Measurements from ENCODE around the gene AKT1. TPM values are rescaled to one million over a fixed set of nuclear protein-coding genes. Genes with fewer than 3 reads are reported as not detected.

AKT1 gene
- total RNA-seq, result 239 and 285 TPM in 2 replicates

DNA sequence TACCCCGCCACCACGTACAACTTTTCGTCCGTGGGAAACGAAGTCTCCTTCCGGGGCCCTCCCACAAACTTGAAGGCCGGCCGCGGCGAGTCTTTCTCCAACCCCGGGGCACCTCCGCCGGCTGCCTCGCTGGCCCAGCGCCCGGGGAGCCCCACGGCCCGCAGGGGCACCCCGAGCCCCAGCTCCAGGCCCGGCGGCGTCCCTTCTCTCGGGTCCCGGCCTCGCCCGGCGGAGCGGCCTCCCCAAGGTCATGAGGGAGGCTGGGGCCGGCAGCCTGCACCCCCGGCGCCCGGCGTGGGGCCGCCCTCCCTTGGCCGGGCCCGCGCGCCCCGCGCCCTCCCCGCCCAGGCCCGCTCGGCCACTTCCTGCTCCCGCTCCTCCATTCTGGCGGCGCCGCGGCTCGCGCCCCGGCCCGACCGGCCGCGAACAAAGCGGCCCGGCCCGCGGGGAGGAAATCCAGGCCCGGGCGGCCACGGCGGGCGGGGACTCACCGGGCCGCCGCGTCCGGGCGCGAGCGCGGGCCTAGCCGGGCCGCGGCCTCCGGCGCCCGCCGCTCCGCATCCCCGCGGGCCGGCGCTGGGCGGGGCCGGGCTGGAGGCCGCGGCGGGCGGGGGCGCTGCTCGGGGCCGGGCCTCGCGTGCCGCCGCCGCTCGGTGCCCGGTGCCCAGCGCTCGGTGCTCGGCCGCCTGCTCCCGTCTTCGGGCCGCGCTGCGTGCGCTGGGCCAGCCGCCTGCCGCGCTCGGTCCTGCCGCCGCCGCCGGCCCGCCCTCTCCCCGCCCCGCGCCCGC is at the start of gene AKT1:
TSS of gene AKT1 (minus strand) at position 756 of the 788 bp plus-strand sequence. CDS start 3,105 bp downstream, outside the sequence.

DNA sequence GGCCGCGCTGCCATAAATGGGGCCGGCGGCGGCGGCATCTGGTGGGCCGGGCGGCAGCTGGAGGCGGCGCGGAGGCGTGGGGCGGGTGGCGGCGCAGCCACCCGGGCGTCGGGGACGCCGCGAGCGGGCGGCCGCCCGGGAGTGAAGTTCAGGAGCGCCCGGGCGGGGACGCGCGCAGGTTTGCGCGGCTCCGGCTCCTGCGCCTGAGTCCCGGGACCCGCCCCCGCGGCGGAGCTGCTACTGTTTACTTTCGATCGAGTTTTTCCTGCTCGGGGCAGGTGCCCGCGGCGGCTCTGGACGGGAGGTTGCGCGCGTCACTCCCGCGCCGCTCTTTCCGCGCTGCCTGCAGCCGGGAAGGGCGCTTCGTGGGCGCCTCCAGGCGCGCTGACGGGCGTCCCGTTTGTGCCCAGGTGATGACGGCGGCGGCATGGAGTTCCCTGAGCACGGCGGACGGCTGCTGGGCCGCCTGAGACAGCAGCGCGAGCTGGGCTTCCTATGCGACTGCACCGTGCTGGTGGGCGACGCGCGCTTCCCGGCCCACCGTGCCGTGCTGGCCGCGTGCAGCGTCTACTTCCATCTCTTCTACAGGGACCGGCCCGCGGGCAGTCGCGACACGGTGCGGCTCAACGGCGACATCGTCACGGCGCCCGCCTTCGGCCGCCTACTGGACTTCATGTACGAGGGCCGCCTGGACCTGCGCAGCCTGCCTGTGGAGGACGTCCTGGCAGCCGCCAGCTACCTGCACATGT is 5.4 kb upstream of the AKT1 start, which contains the start of gene ZBTB42:
TSS of gene ZBTB42 (plus strand) at position 331 of the 749 bp plus-strand sequence. CDS start at position 428, 97 bp downstream.

DNA sequence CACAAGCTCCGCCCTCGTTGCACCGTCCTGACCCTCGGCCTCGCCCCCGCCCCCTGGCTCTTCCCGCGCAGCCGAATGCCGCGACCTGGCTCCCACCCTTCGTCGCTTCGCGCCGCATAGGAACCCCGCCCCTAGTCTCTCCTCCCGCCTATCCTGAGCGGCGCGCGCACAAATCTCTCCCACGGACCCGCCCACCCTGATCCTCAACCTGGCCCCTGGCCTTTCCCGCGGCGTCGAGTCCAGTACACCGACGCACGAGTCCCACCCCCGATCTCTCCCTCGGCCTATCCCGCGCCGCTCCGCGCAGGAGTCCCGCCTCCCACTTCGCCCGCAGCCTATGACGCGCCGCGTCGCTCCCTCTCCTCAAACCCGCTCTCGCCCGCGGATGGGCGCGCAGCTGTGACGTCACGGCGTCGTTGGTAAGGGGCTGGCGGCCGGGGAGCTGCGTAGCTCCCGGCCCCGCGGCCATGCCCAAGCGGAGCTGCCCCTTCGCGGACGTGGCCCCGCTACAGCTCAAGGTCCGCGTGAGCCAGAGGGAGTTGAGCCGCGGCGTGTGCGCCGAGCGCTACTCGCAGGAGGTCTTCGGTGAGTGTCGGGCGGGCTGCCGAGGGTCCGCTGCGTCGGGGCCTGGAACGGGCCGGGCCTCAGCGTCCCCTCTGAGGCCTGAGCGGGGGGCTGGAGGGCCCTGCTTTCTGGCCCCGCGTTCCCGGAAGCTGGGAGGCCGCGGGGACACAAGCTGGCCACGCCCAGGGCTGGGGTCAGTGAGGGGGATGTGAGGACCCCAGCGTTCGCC is 42.6 kb downstream of the AKT1 start, which contains the start of gene SIVA1:
TSS of gene SIVA1 (plus strand) at position 413 of the 793 bp plus-strand sequence. CDS start at position 468, 55 bp downstream.

DNA sequence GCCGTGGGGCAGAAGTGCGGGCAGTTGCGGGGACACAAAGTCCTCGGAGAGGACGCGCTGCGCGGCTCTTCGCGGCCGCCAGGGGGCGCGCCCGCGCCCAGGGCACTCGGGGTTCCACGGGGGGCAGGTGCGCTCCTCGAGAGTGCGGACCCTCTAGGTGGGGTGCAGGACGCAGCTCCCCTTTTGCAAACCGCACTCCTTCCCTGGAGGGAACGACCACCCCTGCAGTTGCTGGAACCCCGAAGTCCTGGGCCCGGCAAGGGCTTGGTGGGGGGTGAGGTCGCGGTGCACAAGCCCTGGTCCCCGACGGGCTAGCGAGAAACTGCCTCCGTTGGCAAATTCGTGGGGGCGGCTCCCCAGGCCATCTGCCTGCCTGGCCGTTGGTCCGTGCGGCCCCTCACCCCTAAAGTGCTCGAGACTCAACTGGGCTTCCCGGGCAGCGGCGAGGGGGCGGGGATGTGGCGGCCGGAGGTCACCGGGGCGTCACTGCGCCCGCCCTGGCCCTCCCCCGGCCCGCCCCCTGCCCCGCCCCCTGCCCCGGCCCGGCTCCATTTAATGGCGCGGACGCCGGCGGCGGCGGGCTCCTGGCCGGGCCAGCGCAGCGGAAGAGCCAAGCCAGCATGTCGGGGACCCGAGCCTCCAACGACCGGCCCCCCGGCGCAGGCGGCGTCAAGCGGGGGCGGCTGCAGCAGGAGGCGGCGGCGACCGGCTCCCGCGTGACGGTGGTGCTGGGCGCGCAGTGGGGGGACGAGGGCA is 71.7 kb downstream of the AKT1 start, which contains the start of gene ADSS1:
TSS of gene ADSS1 (plus strand) at position 579 of the 756 bp plus-strand sequence. CDS start at position 621, 42 bp downstream.

Other genes starting within 250 kb of the AKT1 start
- not detected in 2 replicates for gene C14orf180, start 216.0 kb downstream of the AKT1 start, total RNA-seq
- gene TMEM179, start 191.0 kb downstream of the AKT1 start, total RNA-seq, result 0.07 TPM in 1 of 2 replicates, not detected in the other
- 82.4 and 103 TPM in 2 replicates for gene INF2, start 106.1 kb downstream of the AKT1 start, total RNA-seq
- 13.0 and 16.3 TPM in 2 replicates for gene ADSS1, start 71.5 kb downstream of the AKT1 start, total RNA-seq
- 35.9 and 47.0 TPM in 2 replicates for gene SIVA1, start 42.6 kb downstream of the AKT1 start, total RNA-seq
- gene ZBTB42, start 5.4 kb upstream of the AKT1 start, total RNA-seq, result 2.7 and 5.8 TPM in 2 replicates
- gene CEP170B, start 69.5 kb upstream of the AKT1 start, total RNA-seq, result 19.5 and 43.3 TPM in 2 replicates
- gene PLD4, start 129.1 kb upstream of the AKT1 start, total RNA-seq, result 0.07 and 0.13 TPM in 2 replicates
- 41.4 and 194 TPM in 2 replicates for gene AHNAK2, start 182.6 kb upstream of the AKT1 start, total RNA-seq
- gene CLBA1, start 190.0 kb upstream of the AKT1 start, total RNA-seq, result 9.6 and 12.1 TPM in 2 replicates
- gene CDCA4, start 225.3 kb upstream of the AKT1 start, total RNA-seq, result 10.0 and 10.6 TPM in 2 replicates